GM21529 (cell line): Measurements from ENCODE around the gene CCER1.

Experiments
- ATAC-seq: cut with Tn5 transposase; IDR thresholded peaks from one replicate; pipeline ENCODE4 v1.9.1; 2021; ENCODE audit not compliant: unreplicated experiment

Gene CCER1

DNA sequence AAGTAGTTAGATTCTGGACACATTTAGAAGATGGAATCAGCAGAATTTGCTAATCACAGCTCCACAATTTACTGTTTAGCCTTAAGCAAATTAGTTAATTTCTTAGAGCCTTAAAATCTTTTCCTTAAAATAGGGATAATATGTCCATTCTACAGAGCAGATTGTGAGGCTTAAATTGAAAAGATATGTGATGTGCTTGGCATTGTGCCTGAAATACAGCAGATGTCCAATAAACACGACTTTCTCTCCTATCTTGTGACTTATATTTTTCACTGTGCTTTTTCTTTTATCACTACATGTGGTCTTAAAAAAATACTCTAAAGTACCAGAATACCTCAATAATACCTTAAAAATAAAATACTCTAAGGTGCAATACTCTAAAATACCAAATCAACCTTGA is 30.6 kb downstream of the CCER1 start:
- no peak for ATAC-seq

DNA sequence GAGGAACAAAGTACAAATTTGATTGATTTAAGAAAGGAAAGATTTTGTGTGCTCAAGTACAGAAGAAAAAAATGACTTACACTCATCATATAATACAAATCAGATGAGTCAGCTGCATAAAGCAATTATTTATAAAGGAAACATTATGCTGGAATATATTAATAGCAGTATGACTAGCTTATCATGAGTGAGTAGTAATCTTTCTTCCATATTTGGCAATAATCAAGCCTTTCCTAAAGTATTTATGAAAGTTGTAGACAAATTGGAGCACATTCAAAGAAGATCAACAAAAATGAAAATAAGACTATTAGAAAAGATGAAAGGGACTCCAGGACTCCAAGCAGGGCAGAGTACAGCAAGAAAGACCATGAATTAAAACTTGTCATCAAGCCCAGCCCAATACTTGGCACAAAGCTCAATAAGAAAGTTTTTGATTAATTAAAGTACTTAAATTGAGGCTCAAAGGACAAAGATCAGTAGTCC is 32.8 kb downstream of the CCER1 start:
- ATAC-seq, result no peak

DNA sequence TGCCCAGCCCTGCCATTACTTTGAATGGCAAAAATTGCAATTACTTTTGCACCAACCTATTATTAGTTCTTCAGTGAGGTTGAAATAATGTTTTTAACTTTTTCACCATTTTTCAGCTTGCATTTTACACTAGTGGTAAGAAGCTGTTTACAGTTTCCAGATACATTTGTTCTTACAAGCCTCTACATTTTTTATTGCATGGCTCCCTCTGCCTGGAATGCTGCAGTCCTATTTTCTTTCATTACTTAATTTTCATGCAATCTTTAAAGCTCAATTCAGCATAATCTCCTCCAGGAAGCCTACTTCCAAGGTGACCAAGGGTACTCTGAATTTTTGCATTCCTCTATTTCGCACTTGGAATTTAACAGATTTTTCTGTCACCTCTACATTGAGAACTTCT is 33.4 kb downstream of the CCER1 start:
- ATAC-seq, result no peak

DNA sequence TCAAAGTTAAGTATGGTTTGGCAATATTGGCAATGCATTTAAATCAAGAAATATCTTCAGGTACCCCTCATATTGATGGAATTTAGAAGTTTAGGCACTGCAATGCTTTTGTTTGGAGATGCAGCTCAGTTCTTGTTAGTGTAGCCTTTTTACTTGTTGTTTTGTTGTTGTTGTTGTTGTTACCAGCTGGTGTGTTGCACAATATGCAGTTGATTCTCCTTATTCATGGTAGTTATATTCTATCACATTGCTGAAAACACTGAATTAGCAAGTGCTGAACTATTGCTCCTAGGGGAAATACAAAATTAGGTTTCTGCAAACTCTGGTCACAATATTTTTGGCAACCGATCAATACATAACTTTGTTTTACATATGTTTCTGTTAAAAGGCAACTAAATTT is 34.8 kb downstream of the CCER1 start:
- ATAC-seq, result no peak

DNA sequence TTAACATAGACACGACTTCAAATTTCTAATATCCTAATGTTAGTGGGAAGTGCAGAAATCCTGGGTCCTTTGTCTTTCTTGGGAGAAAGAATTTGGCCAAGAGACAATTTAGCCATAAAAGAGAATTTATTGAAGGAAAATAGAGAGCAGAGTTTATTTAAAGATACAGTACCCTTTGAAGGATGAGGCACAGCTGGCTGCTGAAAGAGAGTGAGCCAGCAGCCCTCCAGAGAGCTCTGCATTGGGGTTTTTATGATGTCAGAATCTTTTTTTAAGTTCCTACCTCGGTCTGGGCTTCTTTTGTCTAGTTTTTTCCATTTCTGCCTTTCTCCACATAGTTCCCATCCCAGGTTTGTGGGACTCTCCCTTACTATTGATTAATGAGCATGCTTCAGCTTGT is 37.5 kb downstream of the CCER1 start:
- no peak for ATAC-seq

DNA sequence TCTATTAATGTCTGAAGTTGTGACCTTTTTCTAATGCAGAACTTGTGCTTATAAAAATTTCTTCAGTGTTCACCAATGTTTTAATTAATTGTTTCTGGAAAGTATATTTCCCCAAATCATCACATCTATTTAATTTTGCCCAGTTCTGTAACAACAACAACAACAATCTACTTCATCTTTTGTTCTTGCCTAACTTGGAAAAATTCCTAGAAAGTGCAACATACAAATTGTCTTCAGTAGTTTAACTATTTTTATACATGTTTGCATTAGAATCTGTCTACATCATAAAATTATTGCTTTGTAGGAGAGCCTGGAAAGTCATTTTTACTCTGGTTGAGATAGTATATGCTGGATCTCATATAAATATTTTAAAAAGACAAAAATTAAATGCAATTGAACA is 38.5 kb downstream of the CCER1 start:
- no peak for ATAC-seq

DNA sequence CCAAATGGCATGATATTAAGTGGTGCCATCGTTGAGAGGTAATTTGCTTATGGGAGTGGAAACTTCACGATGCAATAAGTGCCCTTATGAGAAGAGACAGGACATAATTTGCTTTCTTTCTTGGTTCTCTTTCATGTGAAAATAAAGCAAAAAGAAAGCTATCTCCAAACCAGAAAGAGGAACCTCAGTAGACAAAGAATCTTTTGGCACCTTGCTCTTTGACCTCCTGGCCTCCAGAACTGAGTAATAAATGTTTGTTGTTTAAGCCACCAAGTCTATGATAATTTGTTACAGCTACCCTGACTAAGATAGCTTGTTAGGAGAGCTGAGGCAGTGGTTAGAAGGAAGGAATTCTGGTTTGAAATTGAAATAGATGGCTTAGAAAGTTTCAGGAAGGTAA is 39.6 kb downstream of the CCER1 start:
- no peak for ATAC-seq

DNA sequence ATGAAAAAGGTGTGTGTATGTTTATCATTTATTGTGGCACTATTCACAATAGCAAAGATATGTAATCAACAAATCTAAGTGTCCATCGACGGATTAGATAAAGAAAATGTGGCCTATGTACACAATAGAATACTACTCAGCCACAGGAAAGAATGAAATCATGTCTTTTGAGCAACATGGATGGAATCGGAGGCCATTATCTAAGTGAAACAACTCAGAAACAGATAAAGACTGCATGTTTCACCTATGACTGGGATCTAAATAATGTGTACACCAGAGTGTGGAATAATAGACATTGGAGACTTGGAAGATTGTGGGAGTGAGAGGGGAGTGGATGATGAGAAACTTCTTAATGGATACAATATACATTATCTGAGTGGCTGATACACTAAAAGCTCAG is 44.0 kb downstream of the CCER1 start:
- ATAC-seq, result no peak

DNA sequence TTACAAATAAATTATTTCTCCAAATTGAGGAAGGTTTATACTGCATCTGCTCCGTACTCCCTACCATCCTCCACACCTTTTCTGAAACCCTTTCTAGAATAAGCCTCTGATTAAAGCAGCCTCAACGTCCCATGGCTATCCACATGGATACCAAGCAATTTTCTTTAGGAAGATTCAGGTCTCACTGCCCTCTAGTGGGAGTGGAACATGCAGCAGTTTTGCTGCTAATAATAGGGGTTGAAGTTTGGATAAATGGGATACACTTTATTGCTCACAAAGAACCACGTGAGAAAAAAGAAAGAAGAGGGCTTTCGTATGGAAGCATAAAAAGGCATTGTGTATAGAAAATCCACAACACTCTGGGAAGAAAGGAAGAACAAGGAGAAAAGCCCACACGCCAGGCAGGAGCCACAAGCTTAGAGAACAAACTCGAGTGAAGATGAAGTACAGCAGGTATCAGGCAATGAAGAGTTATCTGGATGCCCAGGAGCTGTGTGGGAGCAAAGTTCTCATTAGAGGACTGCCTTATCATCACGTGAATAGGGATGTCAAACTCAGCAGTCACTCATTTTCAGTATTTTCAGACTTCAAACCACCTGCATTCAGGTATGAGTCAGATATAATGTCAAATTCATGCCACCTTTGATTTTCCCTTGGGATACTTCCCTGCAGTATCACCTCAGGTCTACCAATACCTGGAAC is 45.8 kb downstream of the CCER1 start:
- ATAC-seq, result no peak

DNA sequence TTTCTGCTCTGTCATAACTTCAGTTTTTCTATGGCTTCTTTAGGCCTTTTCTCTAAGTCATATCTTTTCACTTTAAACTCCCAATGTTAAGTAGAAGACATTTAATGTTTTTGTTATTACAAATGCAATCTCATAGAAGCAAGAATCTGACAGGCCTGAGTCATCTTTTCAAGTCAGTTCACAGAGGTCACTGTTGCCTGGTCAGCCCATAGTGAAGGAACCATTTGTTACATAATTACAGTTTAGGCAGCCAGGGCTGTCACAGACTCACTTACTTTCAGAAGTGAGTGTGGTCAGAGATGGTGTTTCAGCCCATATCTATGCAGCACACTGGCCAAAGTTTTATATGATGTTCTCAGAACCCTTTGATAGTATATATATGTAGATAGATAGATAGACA is 46.5 kb downstream of the CCER1 start:
- ATAC-seq, result no peak

DNA sequence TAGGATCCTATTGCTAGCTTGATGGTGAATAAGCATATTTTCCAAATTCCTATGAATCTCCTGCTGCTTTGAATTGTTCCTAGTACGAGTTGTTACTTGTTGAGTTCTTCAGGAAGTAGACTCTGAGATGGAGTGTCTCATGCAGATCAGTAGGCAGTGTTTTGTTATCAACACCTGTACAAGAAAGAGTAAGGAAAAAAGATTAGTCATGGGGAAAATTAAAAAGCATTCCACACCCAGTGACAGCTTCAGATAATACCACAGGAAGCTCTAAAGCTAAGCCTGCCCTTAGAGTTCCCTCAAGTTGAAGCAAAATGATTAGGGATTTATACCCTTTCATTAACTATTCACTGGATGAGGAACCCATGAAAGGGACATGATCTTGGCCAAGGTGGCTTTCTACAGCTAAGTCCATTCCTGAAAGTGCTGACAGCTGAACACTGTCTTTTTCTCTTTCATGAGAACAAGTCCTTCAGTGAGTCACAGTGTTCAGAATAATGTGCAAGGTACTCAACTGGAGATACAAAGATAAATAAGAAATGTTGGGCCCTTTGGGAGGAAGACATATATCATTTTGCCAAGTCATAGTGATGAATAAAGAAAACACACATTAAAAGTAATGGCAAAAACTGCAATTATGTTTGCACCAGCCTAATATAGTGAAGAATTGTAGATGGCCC is 49.1 kb downstream of the CCER1 start:
- ATAC-seq, result no peak

DNA sequence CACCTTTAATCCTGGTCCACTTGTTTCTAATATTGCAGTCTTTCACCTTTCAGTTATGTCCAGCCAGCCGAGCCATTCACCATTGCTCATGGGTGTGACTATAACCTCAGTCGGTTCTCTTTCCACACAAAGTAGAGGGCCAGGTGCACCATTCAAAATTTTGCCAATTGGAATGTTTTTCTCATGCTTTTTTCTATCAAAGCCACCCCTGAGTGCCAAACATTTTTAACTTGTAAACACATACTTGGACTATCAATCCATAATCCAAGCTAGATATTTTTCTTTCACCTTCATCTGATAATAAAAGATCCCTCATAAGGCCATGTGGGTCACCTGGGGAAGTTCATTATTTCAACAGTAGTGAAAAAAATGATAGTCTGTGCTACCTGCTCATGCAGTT is 52.4 kb downstream of the CCER1 start:
- no peak for ATAC-seq
